K562 (cell line): ENCODE measurements around the gene MAST1. TPM values are rescaled to one million over a fixed set of nuclear protein-coding genes. Genes with fewer than 3 reads are reported as not detected.

Source experiments
- BRCA1 ChIP-seq, 2 experiments: fragments of 450-650 bp in 1 of 2; sonication (generic) in 1 of 2; formaldehyde crosslinking in 1 of 2; IDR thresholded peaks; 2 replicates each; pipeline versions ENCODE4 v1.5.0 to v1.6.1; 2017 to 2020; ENCODE audit warnings: mild to moderate bottlenecking in 1 of 2, missing genetic modification reagents in 1 of 2
- CREB5 ChIP-seq: fragments of 250-450 bp; sonication (Bioruptor Pico); IDR thresholded peaks from 2 replicates; pipeline ENCODE4 v1.5.0; 2020; ENCODE audit warnings: mild to moderate bottlenecking
- ERF ChIP-seq: fragments of 450-650 bp; formaldehyde crosslinking; IDR thresholded peaks from 2 replicates; pipeline ENCODE4 v1.4.0; 2020; ENCODE audit warnings: mild to moderate bottlenecking, mixed read lengths
- HINFP ChIP-seq: fragments of 450-650 bp; conservative IDR thresholded peaks from 2 replicates; pipeline ENCODE4 v1.6.1; 2016; ENCODE audit warnings: missing genetic modification characterization, low read depth, mild to moderate bottlenecking, control low read depth, missing compliant biosample characterization
- MAFF ChIP-seq: IDR thresholded peaks from 2 replicates; pipeline ENCODE4 v1.6.1; 2012; ENCODE audit warnings: low read length, improper control_type of control experiment
- MTF1 ChIP-seq: fragments of 250-450 bp; sonication (Bioruptor Pico); IDR thresholded peaks from 2 replicates; pipeline ENCODE4 v1.9.0; 2021; ENCODE audit warnings: moderate library complexity, mild to moderate bottlenecking, inconsistent platforms, borderline replicate concordance
- MYC ChIP-seq, 2 experiments: fragments of 250-450 bp in 1 of 2; sonication (Bioruptor Pico) in 1 of 2; IDR thresholded peaks; 2 replicates each; pipeline versions ENCODE4 v1.5.1 to v1.6.1; 2012 to 2021; ENCODE audit warnings: low read depth in 2 of 2, borderline replicate concordance in 1 of 2, improper control_type of control experiment in 1 of 2, low read length in 1 of 2, mild to moderate bottlenecking in 1 of 2, moderate library complexity in 1 of 2
- NCOR1 ChIP-seq: fragments of 450-650 bp; IDR thresholded peaks from 2 replicates; pipeline ENCODE4 v1.6.1; 2016; ENCODE audit warnings: mild to moderate bottlenecking, moderate library complexity
- NFE2L1 ChIP-seq: fragments of 450-650 bp; IDR thresholded peaks from 2 replicates; pipeline ENCODE4 v1.6.1; 2016; ENCODE audit warnings: missing genetic modification characterization, low read depth, mild to moderate bottlenecking, missing compliant biosample characterization, moderate library complexity, borderline replicate concordance
- TARDBP ChIP-seq: fragments of 450-650 bp; IDR thresholded peaks from 2 replicates; pipeline ENCODE4 v1.6.1; 2016
- TOE1 ChIP-seq, 2 experiments: fragments of 450-650 bp in 1 of 2; sonication (generic) in 1 of 2; formaldehyde crosslinking in 1 of 2; IDR thresholded peaks; 2 replicates each; pipeline versions ENCODE4 v1.7.1 to v1.8.0; 2016 to 2022; ENCODE audit warnings: borderline replicate concordance in 2 of 2, mild to moderate bottlenecking in 2 of 2, antibody characterized with exemption in 1 of 2, inconsistent platforms in 1 of 2, low read depth in 1 of 2, missing genetic modification reagents in 1 of 2, moderate library complexity in 1 of 2
- TRIM28 ChIP-seq: fragments of 450-650 bp; IDR thresholded peaks from 2 replicates; pipeline ENCODE4 v1.6.1; 2017
- ZC3H8 ChIP-seq: fragments of 450-650 bp; IDR thresholded peaks from 2 replicates; pipeline ENCODE4 v1.6.1; 2017
- ZNF41 ChIP-seq: fragments of 250-450 bp; sonication (Bioruptor Pico); conservative IDR thresholded peaks from 2 replicates; pipeline ENCODE4 v1.4.0; 2020; ENCODE audit warnings: mild to moderate bottlenecking
- ZNF445 ChIP-seq: fragments of 250-450 bp; sonication (Bioruptor Pico); IDR thresholded peaks from 2 replicates; pipeline ENCODE4 v1.4.0; 2020; ENCODE audit warnings: low read depth, mild to moderate bottlenecking, moderate library complexity
- ZNF518B ChIP-seq: fragments of 250-450 bp; sonication (Bioruptor Pico); IDR thresholded peaks from 2 replicates; pipeline ENCODE4 v1.5.0; 2021; ENCODE audit warnings: mild to moderate bottlenecking, moderate library complexity
- polyA plus RNA-seq, 8 experiments: library from polyadenylated mRNA; depleted of rRNA in 4 of 8; stranded (reverse) in 5 of 8; unstranded in 3 of 8; fragments of >200 nt; fragmentation: Nextera tagmentation in 2 of 8; fragmentation: Illumina TruSeq in 1 of 8; extraction: Ambion mirVana in 2 of 8; extraction: Trizol in 1 of 8; gene quantifications; 2 replicates each; pipeline versions ENCODE4 v1.2.1 to v1.2.3, GENCODE V29; 2011 to 2014; ENCODE audit warnings: inconsistent platforms in 1 of 8, missing spikeins in 1 of 8
- total RNA-seq, 7 experiments: library from RNA; depleted of rRNA in 6 of 7; stranded (reverse); fragments of >200 nt in 6 of 7; fragmentation: Illumina TruSeq in 2 of 7; extraction: Trizol in 2 of 7; gene quantifications; 2 replicates each; pipeline versions ENCODE4 v1.2.1 to v1.2.3, GENCODE V29; 2011 to 2021; ENCODE audit warnings: low replicate concordance in 1 of 7
- TF ChIP-seq, protein P1 (sequence below): sonication (generic); formaldehyde crosslinking; IDR thresholded peaks from 2 replicates; pipeline ENCODE4 v1.8.0; 2022; ENCODE audit warnings: missing genetic modification reagents, mild to moderate bottlenecking, moderate library complexity, borderline replicate concordance

Gene MAST1
- total and polyA plus RNA-seq, 9 of the 15 experiments (the other 6 are each of a cell fraction or from before 2014, with no cell fraction given) = 0.48 to 10.3 (median 3.9) TPM

DNA sequence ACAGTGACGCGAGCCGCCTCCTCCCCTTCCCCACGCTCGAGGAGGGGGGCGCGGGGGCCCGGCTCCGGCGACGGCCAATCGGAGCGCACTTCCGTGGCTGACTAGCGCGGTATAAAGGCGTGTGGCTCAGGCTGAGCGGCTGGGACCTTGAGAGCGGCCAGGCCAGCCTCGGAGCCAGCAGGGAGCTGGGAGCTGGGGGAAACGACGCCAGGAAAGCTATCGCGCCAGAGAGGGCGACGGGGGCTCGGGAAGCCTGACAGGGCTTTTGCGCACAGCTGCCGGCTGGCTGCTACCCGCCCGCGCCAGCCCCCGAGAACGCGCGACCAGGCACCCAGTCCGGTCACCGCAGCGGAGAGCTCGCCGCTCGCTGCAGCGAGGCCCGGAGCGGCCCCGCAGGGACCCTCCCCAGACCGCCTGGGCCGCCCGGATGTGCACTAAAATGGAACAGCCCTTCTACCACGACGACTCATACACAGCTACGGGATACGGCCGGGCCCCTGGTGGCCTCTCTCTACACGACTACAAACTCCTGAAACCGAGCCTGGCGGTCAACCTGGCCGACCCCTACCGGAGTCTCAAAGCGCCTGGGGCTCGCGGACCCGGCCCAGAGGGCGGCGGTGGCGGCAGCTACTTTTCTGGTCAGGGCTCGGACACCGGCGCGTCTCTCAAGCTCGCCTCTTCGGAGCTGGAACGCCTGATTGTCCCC, 46.8 kb upstream of the MAST1 start, which contains the start of gene JUNB (continued):
- TF ChIP-seq ERF (CRISPR knock-in tag) (0 out of 2 replicates have a peak, but pooled peaks have one; percentile 55), ZNF445 (CRISPR knock-in tag) (peak; percentile 13; the same call in 1 of the 2 replicates), TRIM28 (no peak), NCOR1 (peak; percentile 78), TOE1 (IDR thresholded peaks at IDR 0.05; ENCODE audit: borderline replicate concordance) (peak; percentile 36; the same call in 1 of the 2 replicates), TOE1 (CRISPR knock-in tag; IDR thresholded peaks at IDR 0.05; ENCODE audit: borderline replicate concordance, low read depth) (peak; percentile 76; the same call in 1 of the 2 replicates), HINFP (no peak), NFE2L1 (tag) (no peak), MTF1 (no peak), BRCA1 (IDR thresholded peaks at IDR 0.05) (no peak), BRCA1 (CRISPR knock-in tag; IDR thresholded peaks at IDR 0.05) (no peak), MAFF (no peak), ZNF41 (CRISPR knock-in tag) (no peak; the same call in 1 of the 2 replicates), TARDBP (no peak), ZNF518B (no peak), MYC (IDR thresholded peaks at IDR 0.05; ENCODE audit: low read depth, low read length) (peak; percentile 83), MYC (CRISPR knock-in tag; IDR thresholded peaks at IDR 0.05; ENCODE audit: borderline replicate concordance, low read depth) (no peak), ZC3H8 (no peak), CREB5 (CRISPR knock-in tag) (no peak)
- TF ChIP-seq, protein P1, sequence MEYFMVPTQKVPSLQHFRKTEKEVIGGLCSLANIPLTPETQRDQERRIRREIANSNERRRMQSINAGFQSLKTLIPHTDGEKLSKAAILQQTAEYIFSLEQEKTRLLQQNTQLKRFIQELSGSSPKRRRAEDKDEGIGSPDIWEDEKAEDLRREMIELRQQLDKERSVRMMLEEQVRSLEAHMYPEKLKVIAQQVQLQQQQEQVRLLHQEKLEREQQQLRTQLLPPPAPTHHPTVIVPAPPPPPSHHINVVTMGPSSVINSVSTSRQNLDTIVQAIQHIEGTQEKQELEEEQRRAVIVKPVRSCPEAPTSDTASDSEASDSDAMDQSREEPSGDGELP (CRISPR knock-in tag) = peak; percentile 95
